T-helper 2 cell treated with Interferon-gamma antibody and Interleukin-4, amounts not matched to agents 5 μg/mL and 100 μg/mL, for 36 hours (primary cell): ENCODE data around the gene GALNT12.

ENCODE experiments used
- DNase-seq: peaks from one replicate; pipeline ENCODE4 v3.0.0; 2021; ENCODE audit warnings: low spot score
- H3K27ac Mint-ChIP-seq: one replicate; pipeline ENCODE4 v1.8.0; 2021; ENCODE audit warnings: mild to moderate bottlenecking, mixed read lengths
- H3K27me3 Mint-ChIP-seq: one replicate; pipeline ENCODE4 v1.8.0; 2021; ENCODE audit warnings: low read depth, mixed read lengths
- H3K36me3 Mint-ChIP-seq: one replicate; pipeline ENCODE4 v1.8.0; 2021; ENCODE audit warnings: low read depth, mixed read lengths
- H3K4me1 Mint-ChIP-seq: one replicate; pipeline ENCODE4 v1.8.0; 2021; ENCODE audit warnings: low read depth, mixed read lengths
- H3K4me3 Mint-ChIP-seq: one replicate; pipeline ENCODE4 v1.8.0; 2022; ENCODE audit warnings: mild to moderate bottlenecking, moderate library complexity, mixed read lengths
- H3K9me3 Mint-ChIP-seq: one replicate; pipeline ENCODE4 v1.8.0; 2021; ENCODE audit warnings: mixed read lengths

GALNT12 gene

GRCh38 chr9:98873951-98874371, 66.5 kb downstream of the GALNT12 start:
- Mint-ChIP-seq H3K36me3 (no peaks in the 10 kb centered on the region), H3K4me3 (no peak overlapping the region), H3K27ac (no peak overlapping the region), H3K9me3 (no peaks in the 10 kb centered on the region), H3K27me3 (peaks cover 2% of the 10 kb centered on the region), H3K4me1 (no peaks in the 10 kb centered on the region)
- DNase-seq: no peak

- no peak for DNase-seq
- Mint-ChIP-seq H3K27me3 (peaks cover 2% of the 10 kb centered on the region), H3K36me3 (no peaks in the 10 kb centered on the region)
These were observed 67.3 kb downstream of the GALNT12 start for GRCh38 chr9:98874721-98875255.

GRCh38 chr9:98875536-98875935, 68.1 kb downstream of the GALNT12 start:
- no peaks in the 10 kb centered on the region for H3K4me1 Mint-ChIP-seq
- DNase-seq: no peak
- H3K36me3 Mint-ChIP-seq: no peaks in the 10 kb centered on the region
- H3K4me3 Mint-ChIP-seq: no peak overlapping the region
- peaks cover 4% of the 10 kb centered on the region for H3K27me3 Mint-ChIP-seq
- H3K9me3 Mint-ChIP-seq: no peaks in the 10 kb centered on the region
- H3K27ac Mint-ChIP-seq: no peak overlapping the region

More at GRCh38 chr9:98874721-98875255, 67.3 kb downstream of the GALNT12 start:
- Mint-ChIP-seq H3K4me1 (no peaks in the 10 kb centered on the region), H3K9me3 (no peaks in the 10 kb centered on the region), H3K4me3 (no peak overlapping the region), H3K27ac (no peak overlapping the region)

GRCh38 chr9:98877311-98877710, 69.8 kb downstream of the GALNT12 start:
- H3K4me1 Mint-ChIP-seq: no peaks in the 10 kb centered on the region
- no peak overlapping the region for H3K4me3 Mint-ChIP-seq
- H3K9me3 Mint-ChIP-seq: no peaks in the 10 kb centered on the region
- no peak for DNase-seq
- H3K27ac Mint-ChIP-seq: no peak overlapping the region
- no peaks in the 10 kb centered on the region for H3K36me3 Mint-ChIP-seq
- peaks cover 6% of the 10 kb centered on the region for H3K27me3 Mint-ChIP-seq

- Mint-ChIP-seq H3K27ac (no peak overlapping the region), H3K27me3 (peaks cover 11% of the 10 kb centered on the region)
These were observed 71.9 kb downstream of the GALNT12 start for GRCh38 chr9:98879094-98879962.

GRCh38 chr9:98879963-98880310, 72.5 kb downstream of the GALNT12 start:
- Mint-ChIP-seq H3K4me1 (no peaks in the 10 kb centered on the region), H3K27ac (no peak overlapping the region), H3K27me3 (peaks cover 11% of the 10 kb centered on the region), H3K9me3 (no peaks in the 10 kb centered on the region), H3K4me3 (no peak overlapping the region), H3K36me3 (no peaks in the 10 kb centered on the region)
- DNase-seq: no peak

More at GRCh38 chr9:98879094-98879962, 71.9 kb downstream of the GALNT12 start:
- Mint-ChIP-seq H3K36me3 (no peaks in the 10 kb centered on the region), H3K4me1 (no peaks in the 10 kb centered on the region), H3K9me3 (no peaks in the 10 kb centered on the region), H3K4me3 (no peak overlapping the region)
- no peak for DNase-seq

GRCh38 chr9:98880311-98881015, 73.0 kb downstream of the GALNT12 start:
- no peaks in the 10 kb centered on the region for H3K4me1 Mint-ChIP-seq
- H3K36me3 Mint-ChIP-seq: no peaks in the 10 kb centered on the region
- H3K27me3 Mint-ChIP-seq: peaks cover 13% of the 10 kb centered on the region

GRCh38 chr9:98881356-98881755, 73.9 kb downstream of the GALNT12 start:
- H3K4me3 Mint-ChIP-seq: no peak overlapping the region

More at GRCh38 chr9:98880311-98881015, 73.0 kb downstream of the GALNT12 start:
- no peak for DNase-seq
- Mint-ChIP-seq H3K9me3 (no peaks in the 10 kb centered on the region), H3K4me3 (no peak overlapping the region), H3K27ac (no peak overlapping the region)

GRCh38 chr9:98881836-98882568, 74.5 kb downstream of the GALNT12 start:
- no peak for DNase-seq
- Mint-ChIP-seq H3K4me3 (no peak overlapping the region), H3K36me3 (no peaks in the 10 kb centered on the region), H3K27ac (no peak overlapping the region), H3K27me3 (peaks cover 20% of the 10 kb centered on the region), H3K9me3 (no peaks in the 10 kb centered on the region), H3K4me1 (no peaks in the 10 kb centered on the region)

More at GRCh38 chr9:98881356-98881755, 73.9 kb downstream of the GALNT12 start:
- peaks cover 15% of the 10 kb centered on the region for H3K27me3 Mint-ChIP-seq
- H3K27ac Mint-ChIP-seq: no peak overlapping the region
- H3K9me3 Mint-ChIP-seq: no peaks in the 10 kb centered on the region
- H3K36me3 Mint-ChIP-seq: no peaks in the 10 kb centered on the region
- no peak for DNase-seq
- H3K4me1 Mint-ChIP-seq: no peaks in the 10 kb centered on the region

GRCh38 chr9:98882569-98882923, 75.1 kb downstream of the GALNT12 start:
- no peak overlapping the region for H3K27ac Mint-ChIP-seq
- no peaks in the 10 kb centered on the region for H3K4me1 Mint-ChIP-seq
- H3K4me3 Mint-ChIP-seq: no peak overlapping the region
- peaks cover 22% of the 10 kb centered on the region for H3K27me3 Mint-ChIP-seq
- no peaks in the 10 kb centered on the region for H3K9me3 Mint-ChIP-seq
- H3K36me3 Mint-ChIP-seq: no peaks in the 10 kb centered on the region
- DNase-seq: no peak

GRCh38 chr9:98883276-98883675, 75.8 kb downstream of the GALNT12 start:
- Mint-ChIP-seq H3K27ac (no peak overlapping the region), H3K36me3 (no peaks in the 10 kb centered on the region), H3K9me3 (no peaks in the 10 kb centered on the region), H3K4me3 (no peak overlapping the region), H3K4me1 (no peaks in the 10 kb centered on the region), H3K27me3 (peaks cover 24% of the 10 kb centered on the region)
- DNase-seq: no peak

GRCh38 chr9:98884849-98885248, 77.4 kb downstream of the GALNT12 start:
- DNase-seq: no peak
- no peaks in the 10 kb centered on the region for H3K4me1 Mint-ChIP-seq
- no peak overlapping the region for H3K4me3 Mint-ChIP-seq
- no peaks in the 10 kb centered on the region for H3K36me3 Mint-ChIP-seq
- H3K27ac Mint-ChIP-seq: no peak overlapping the region
- H3K27me3 Mint-ChIP-seq: peaks cover 25% of the 10 kb centered on the region
- H3K9me3 Mint-ChIP-seq: no peaks in the 10 kb centered on the region

GRCh38 chr9:98885575-98886295, 78.3 kb downstream of the GALNT12 start:
- H3K27ac Mint-ChIP-seq: no peak overlapping the region
- no peak overlapping the region for H3K4me3 Mint-ChIP-seq
- no peaks in the 10 kb centered on the region for H3K4me1 Mint-ChIP-seq
- no peak for DNase-seq
- H3K27me3 Mint-ChIP-seq: peaks cover 23% of the 10 kb centered on the region
- H3K36me3 Mint-ChIP-seq: no peaks in the 10 kb centered on the region
- no peaks in the 10 kb centered on the region for H3K9me3 Mint-ChIP-seq
